ENCODE measurements around the gene TCF12. TPM values are rescaled to one million over a fixed set of nuclear protein-coding genes. Genes with fewer than 3 reads are reported as not detected.

TCF12 gene
- total and polyA plus RNA-seq, 2 of the 8 experiments (the other 6 are each of a cell fraction or from before 2014, with no cell fraction given): 85.8 to 101 TPM

DNA sequence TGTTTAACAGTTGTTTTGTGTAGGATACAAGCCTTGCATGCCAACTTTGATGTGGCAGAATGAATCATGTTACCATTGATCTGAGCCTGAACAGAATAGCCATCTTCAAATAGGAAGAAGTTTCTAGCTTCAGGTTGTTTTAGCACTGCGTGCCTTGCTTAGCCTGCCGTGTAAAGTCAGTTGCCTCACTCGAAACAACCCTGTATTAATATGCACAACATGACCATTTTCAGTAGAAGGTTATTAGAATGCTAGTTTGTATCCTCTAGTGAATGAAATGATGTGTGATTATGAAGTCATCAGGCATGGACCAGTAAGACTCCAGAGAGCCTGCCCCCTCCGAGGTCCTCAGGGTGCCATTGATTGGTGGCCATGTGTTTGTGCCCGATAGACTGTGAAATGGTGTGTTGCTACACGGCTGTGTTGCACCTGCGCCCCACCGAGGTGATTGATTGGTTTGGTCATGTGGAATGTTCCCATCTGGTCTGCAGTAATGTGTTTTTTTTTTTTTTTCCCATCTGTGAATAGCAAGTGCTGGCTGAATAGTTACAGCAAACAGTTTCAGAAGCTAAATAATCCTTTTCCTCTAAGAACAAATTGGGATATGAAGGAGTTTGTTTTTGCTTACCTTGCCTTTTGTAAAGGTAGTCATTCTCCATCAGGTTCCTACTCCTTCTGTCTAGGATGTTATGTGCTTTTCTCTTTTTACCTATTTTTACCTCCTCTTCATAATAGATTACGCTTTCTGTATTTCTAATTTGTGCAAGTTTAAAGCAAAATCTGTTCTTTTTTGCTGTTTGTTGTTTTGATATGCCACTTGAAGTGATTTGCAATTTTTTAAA lies 214.9 kb downstream of the TCF12 start:
- FAIRE-seq (peak; percentile 45), DNase-seq (ENCODE audit: low read depth in 1 of 2, low spot score in 2 of 2) (no peak)
- H2BK15ac ChIP-seq (ENCODE audit: low read length): no peak overlapping the region
- no peaks in the 10 kb centered on the region for H3K36me3 ChIP-seq (ENCODE audit: control insufficient read depth in 2 of 4, insufficient read depth in 4 of 4, low read length in 3 of 4)
- H3K23me2 ChIP-seq (ENCODE audit: low read depth, low read length): no peaks in the 10 kb centered on the region
- POLR2A ChIA-PET (ENCODE audit: partially characterized antibody): no interaction called here
- 88% methylated on average over 9 of the region's 9 CpGs; no CpG with 5 or more reads in 1 of the 2 experiments for WGBS, 2 experiments (ENCODE audit: extremely low coverage in 1 of 2, insufficient coverage in 1 of 2, insufficient read length in 1 of 2, insufficient replicate concordance in 2 of 2, low coverage in 1 of 2, low lambda C conversion rate in 2 of 2, missing lambda C conversion rate in 1 of 2)
- peaks cover 2 to 26% (median 13%) of the 10 kb centered on the region in 4 experiments for H3K4me1 ChIP-seq (replicated peaks in 1 of 4; ENCODE audit: control insufficient read depth in 3 of 4, insufficient read depth in 4 of 4, low read length in 3 of 4)
- no peaks in the 10 kb centered on the region for H4K20me1 ChIP-seq (replicated peaks in 1 of 2; ENCODE audit: control insufficient read depth in 1 of 2, insufficient read depth in 2 of 2, low read length in 2 of 2)
- H4K5ac ChIP-seq (ENCODE audit: insufficient read length, low read depth, low read length): no peak overlapping the region
- peak overlapping the region in 1 of 2 experiments; percentile 3; a peak in 1 of 4 replicates for H3K4me2 ChIP-seq (ENCODE audit: insufficient read depth in 1 of 2, low read depth in 2 of 2, low read length in 2 of 2)
- H3K9ac ChIP-seq (replicated peaks in 1 of 4; ENCODE audit: extremely low read depth in 1 of 4, low read depth in 3 of 4, low read length in 3 of 4): no peak overlapping the region
- H3K79me2 ChIP-seq (ENCODE audit: control insufficient read depth in 1 of 2, insufficient read depth in 2 of 2, low read length in 2 of 2): peaks cover 0 to 23% of the 10 kb centered on the region in 2 experiments; a peak in 2 of 4 replicates
- TF ChIP-seq PHF8 (conservative IDR thresholded peaks at IDR 0.05; ENCODE audit: low read depth, low read length) (no peak), MAFK (IDR thresholded peaks at IDR 0.05; ENCODE audit: low read depth, low read length) (0 out of 2 replicates have a peak, but pooled peaks have one; percentile 29), BCL11A (IDR thresholded peaks at IDR 0.05; ENCODE audit: low read depth in 2 of 2, low read length in 2 of 2) (no peak), YY1 (IDR thresholded peaks at IDR 0.05; ENCODE audit: low read depth, low read length) (0 out of 2 replicates have a peak, but pooled peaks have one; percentile 10)
- H3K27me3 ChIP-seq (replicated peaks in 1 of 4; ENCODE audit: control insufficient read depth in 3 of 4, extremely low read depth in 1 of 4, insufficient read depth in 3 of 4, low read length in 3 of 4): no peaks in the 10 kb centered on the region
- no peak overlapping the region for H3K23ac ChIP-seq (ENCODE audit: insufficient read length)
- no peak overlapping the region for H2AK5ac ChIP-seq (ENCODE audit: low read depth, low read length)
- no peak overlapping the region for H3K56ac ChIP-seq (replicated peaks; ENCODE audit: insufficient read length, low read depth, low read length)
- H3K9me3 ChIP-seq (ENCODE audit: insufficient read depth in 2 of 2, low read depth in 1 of 2, low read length in 1 of 2): no peaks in the 10 kb centered on the region
- H2BK12ac ChIP-seq (ENCODE audit: low read depth, low read length): no peak overlapping the region
- CTCF ChIA-PET (ENCODE audit: partially characterized antibody): interaction anchor here (1.0 kb wide), 2 partner anchors 9 to 387 kb away, joined by 3 to 4 read pairs; no protein-coding TSS in a partner anchor
- no peak overlapping the region for H3K4ac ChIP-seq (replicated peaks; ENCODE audit: insufficient read length, low read depth, low read length)
- H3K27ac ChIP-seq (ENCODE audit: low read depth, low read length): no peak overlapping the region
- no peak overlapping the region for H3K14ac ChIP-seq (ENCODE audit: insufficient read length)
- H3K79me1 ChIP-seq (ENCODE audit: low read depth, low read length): no peaks in the 10 kb centered on the region
- H3K18ac ChIP-seq (ENCODE audit: extremely low read depth, low read length): no peak overlapping the region
- H3K4me3 ChIP-seq (ENCODE audit: extremely low read depth in 1 of 4, insufficient read depth in 2 of 4, low read depth in 3 of 4, low read length in 4 of 4): no peak overlapping the region
- H2AFZ ChIP-seq (ENCODE audit: low read length): no peak overlapping the region
- no peak overlapping the region for H2BK5ac ChIP-seq (ENCODE audit: low read depth, low read length)
- H4K91ac ChIP-seq (replicated peaks; ENCODE audit: insufficient read length, low read length): no peak overlapping the region
- H4K8ac ChIP-seq (ENCODE audit: extremely low read depth, insufficient read depth, low read length): no peak overlapping the region
- H2BK120ac ChIP-seq (replicated peaks; ENCODE audit: low read depth, low read length): no peak overlapping the region
- no peak overlapping the region for H2BK20ac ChIP-seq (ENCODE audit: low read length)
